ENCODE data around the gene AK8.

- TF ChIP-seq CTCF (IDR thresholded peaks at IDR 0.05) (no peak), POLR2A (IDR thresholded peaks at IDR 0.05) (no peak)
These were observed 154.3 kb downstream of the AK8 start for GRCh38 chr9:132723809-132724208.

Measured in body of pancreas (tissue), 4 donors.